Measurements from ENCODE around the gene SPDEF.

DNA sequence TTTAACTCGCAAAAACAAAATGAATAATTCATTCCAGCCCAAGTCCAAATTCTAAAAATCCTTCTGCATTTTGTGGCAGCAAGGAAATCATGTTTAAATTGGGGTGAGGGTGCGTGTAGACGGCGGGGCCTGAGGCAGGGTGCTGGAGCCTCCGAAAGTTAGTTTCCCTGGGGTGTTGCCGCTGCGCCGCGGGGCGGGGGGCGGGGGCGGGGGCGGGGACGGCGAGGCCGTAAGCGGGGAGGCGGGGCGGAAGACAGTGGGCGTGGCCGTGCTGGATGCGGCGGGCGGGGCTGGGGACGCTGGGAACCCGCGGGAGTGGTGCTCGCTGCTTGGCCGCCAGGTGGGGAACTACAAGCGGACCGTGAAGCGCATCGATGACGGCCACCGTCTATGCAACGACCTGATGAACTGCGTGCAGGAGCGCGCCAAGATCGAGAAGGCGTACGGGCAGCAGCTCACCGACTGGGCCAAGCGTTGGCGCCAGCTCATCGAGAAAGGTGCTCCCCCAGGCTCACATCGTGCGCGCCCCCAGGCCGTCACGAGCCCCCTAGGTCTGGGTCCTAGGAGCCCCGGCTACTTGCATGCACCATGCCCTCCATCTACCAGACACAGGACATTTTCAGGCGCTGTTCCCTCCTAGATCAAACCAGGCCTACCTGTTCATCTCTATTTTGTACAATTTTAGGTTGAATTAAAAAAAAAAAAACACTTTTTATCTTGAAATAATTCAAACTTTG lies 29.0 kb downstream of the SPDEF start:
- TF ChIP-seq CTCF (IDR thresholded peaks at IDR 0.05): peak; percentile 68 to 86 (median 75)
- TF ChIP-seq EP300 (IDR thresholded peaks at IDR 0.05; ENCODE audit: low read depth): no peak
- TF ChIP-seq POLR2AphosphoS5 (IDR thresholded peaks at IDR 0.05): no peak
